GM19324 (cell line): ENCODE measurements around the gene AMDHD2.
"Not testable (repeated sequence)": the region's sequence is repeated elsewhere in the genome, so short reads cannot be mapped to it uniquely, and the experiment has no call there.

Source experiments
- ATAC-seq: cut with Tn5 transposase; IDR thresholded peaks from one replicate; pipeline ENCODE4 v1.9.1; 2021; ENCODE audit warnings: mild to moderate bottlenecking, moderate library complexity; ENCODE audit not compliant: unreplicated experiment, low FRiP score

The AMDHD2 gene

DNA sequence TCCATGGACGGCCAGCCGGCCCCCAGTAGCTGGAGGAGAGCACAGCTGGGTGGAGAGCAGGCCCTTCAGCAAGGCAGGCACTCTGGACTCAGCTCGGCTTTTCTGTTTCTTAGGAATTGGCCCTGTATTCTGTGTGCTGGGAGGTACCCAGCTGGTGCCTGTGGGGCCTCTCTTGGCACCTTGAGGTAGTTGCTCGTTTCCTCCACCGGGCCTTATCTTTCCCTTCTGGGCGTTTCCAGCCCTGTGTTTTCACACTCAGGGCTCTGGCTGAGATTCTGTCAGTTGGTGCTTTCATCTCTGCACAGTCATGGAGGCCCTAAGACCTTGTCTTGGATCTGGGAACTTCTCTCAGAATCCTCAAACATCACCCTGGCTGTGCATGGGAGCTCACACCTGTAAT is 47.3 kb downstream of the AMDHD2 start:
- not testable (repeated sequence) for ATAC-seq

- not testable (repeated sequence) for ATAC-seq
Measured at GRCh38 chr16:2568573-2568972, 48.4 kb downstream of the AMDHD2 start.

GRCh38 chr16:2572704-2573103 is 52.5 kb downstream of the AMDHD2 start:
- not testable (repeated sequence) for ATAC-seq

DNA sequence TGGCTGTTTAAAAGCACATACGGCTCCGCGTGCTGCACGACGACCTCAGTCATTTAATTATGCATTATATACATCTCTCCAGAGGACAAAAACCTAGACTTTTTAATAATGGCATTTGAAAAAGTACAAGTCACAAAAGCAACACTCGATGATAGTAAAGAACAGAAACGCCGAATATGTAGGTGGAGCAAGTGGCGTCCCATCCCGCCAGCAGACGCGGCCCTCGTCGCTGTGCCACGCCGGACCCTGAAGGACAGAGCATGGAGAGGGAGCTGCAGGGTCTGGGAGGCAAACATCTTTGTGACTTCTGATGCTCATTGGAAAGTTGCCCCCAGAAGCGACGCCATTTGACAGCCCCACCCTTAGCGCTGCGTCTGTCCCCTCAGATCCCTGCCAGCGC is 55.7 kb downstream of the AMDHD2 start:
- ATAC-seq = not testable (repeated sequence)

GRCh38 chr16:2577044-2577443 is 56.9 kb downstream of the AMDHD2 start:
- not testable (repeated sequence) for ATAC-seq

DNA sequence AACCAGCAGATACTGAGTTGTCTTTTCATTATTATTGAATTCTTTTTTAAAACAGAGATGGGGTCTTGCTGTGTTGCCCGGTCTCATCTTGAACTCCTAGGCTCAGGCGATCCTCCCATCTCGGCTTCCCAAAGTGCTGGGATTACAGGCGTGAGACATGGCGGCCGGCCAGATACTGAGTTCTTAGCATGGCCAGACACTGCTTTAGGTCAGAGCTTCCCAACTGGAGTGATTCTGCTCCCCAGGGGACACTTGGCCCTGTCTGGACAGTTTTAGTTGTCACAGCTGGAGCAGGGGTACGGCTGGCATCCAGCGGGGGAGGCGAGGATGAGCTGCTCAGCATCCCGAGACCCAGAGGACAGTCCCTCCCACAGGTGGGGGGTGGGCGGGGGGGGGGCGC is 58.7 kb downstream of the AMDHD2 start:
- ATAC-seq = not testable (repeated sequence)

GRCh38 chr16:2580143-2580542 is 60.0 kb downstream of the AMDHD2 start:
- ATAC-seq = not testable (repeated sequence)

DNA sequence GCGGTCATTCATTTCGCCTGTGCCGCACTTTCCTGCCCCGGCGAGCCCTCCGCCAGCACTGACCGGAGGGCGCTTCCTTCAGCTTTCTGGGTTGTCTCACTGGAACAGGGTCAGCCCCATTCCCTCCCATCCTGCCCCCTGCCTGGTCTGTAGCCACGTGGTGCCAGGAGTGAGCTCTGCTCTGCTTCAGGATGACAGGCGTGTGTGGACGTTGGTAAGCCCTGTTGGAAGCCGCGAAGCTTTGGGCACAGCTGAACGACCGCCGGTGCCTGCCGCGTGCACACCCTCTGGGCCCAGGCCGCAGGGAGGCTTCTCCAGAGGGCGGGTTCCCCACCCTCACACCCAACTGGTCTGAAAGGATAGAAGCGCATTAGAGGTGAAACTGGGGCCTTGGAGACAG is 60.6 kb downstream of the AMDHD2 start:
- ATAC-seq = not testable (repeated sequence)
